GM23338 (cell line): ENCODE data around the gene USH2A. TPM values are rescaled to one million over a fixed set of nuclear protein-coding genes. Genes with fewer than 3 reads are reported as not detected.
A peak's percentile ranks its signal among the peaks of the same experiment; 100 is the strongest.

Source experiments
- ATAC-seq: fragments of 200-7000 bp; cut with Tn5 transposase; 3 replicates; pipeline ENCODE4 v1.9.1; 2020
- DNase-seq: peaks from one replicate; pipeline ENCODE4 v3.0.0-alpha.2; 2015; ENCODE audit warnings: low spot score
- H2AFZ ChIP-seq: fragments of 200-600 bp; sonication (generic); 2 replicates; pipeline ENCODE4 v1.8.0; 2016; ENCODE audit warnings: antibody characterized with exemption, mild to moderate bottlenecking, moderate library complexity
- H3F3A ChIP-seq: fragments of 200-600 bp; sonication (generic); replicated peaks from 2 replicates; pipeline ENCODE4 v1.8.0; 2017; ENCODE audit warnings: antibody characterized with exemption, mixed run types, low read depth
- H3K27ac ChIP-seq: fragments of 200-600 bp; sonication (generic); 2 replicates; pipeline ENCODE4 v1.6.1; 2016; ENCODE audit warnings: low read depth
- H3K27me3 ChIP-seq: fragments of 200-600 bp; sonication (generic); 2 replicates; pipeline ENCODE4 v1.8.0; 2016; ENCODE audit warnings: mild to moderate bottlenecking, mixed run types, moderate library complexity; ENCODE audit not compliant: insufficient read depth
- H3K36me3 ChIP-seq: fragments of 200-600 bp; sonication (generic); 2 replicates; pipeline ENCODE4 v1.8.0; 2016; ENCODE audit warnings: mild to moderate bottlenecking; ENCODE audit not compliant: insufficient read depth
- H3K4me1 ChIP-seq: fragments of 200-600 bp; sonication (generic); 2 replicates; pipeline ENCODE4 v1.8.0; 2016; ENCODE audit warnings: mild to moderate bottlenecking, moderate library complexity; ENCODE audit not compliant: insufficient read depth
- H3K4me2 ChIP-seq: fragments of 200-600 bp; sonication (generic); 2 replicates; pipeline ENCODE4 v1.7.1; 2017; ENCODE audit warnings: mixed run types
- H3K4me3 ChIP-seq: fragments of 200-600 bp; sonication (generic); 2 replicates; pipeline ENCODE4 v1.6.1; 2016; ENCODE audit warnings: mixed run types
- H3K79me2 ChIP-seq: fragments of 200-600 bp; sonication (generic); replicated peaks from 2 replicates; pipeline ENCODE4 v1.8.0; 2017; ENCODE audit warnings: mild to moderate bottlenecking; ENCODE audit not compliant: insufficient read depth
- H3K9me2 ChIP-seq: fragments of 200-600 bp; sonication (generic); 2 replicates; pipeline ENCODE4 v1.8.0; 2017; ENCODE audit not compliant: insufficient read depth
- H4K20me1 ChIP-seq: fragments of 200-600 bp; sonication (generic); replicated peaks from 2 replicates; pipeline ENCODE4 v1.8.0; 2017; ENCODE audit warnings: mild to moderate bottlenecking; ENCODE audit not compliant: insufficient read depth
- H3K27ac Mint-ChIP-seq: 2 replicates; pipeline ENCODE4 v1.8.0; 2020; ENCODE audit warnings: inconsistent platforms, mild to moderate bottlenecking, moderate library complexity, mixed read lengths
- H3K27me3 Mint-ChIP-seq: 3 replicates; pipeline ENCODE4 v1.8.0; 2022; ENCODE audit warnings: low read depth, mild to moderate bottlenecking, moderate library complexity, mixed read lengths, inconsistent platforms; ENCODE audit not compliant: insufficient read depth, poor library complexity
- H3K36me3 Mint-ChIP-seq: 3 replicates; pipeline ENCODE4 v1.8.0; 2021; ENCODE audit warnings: low read depth, mild to moderate bottlenecking, inconsistent platforms, moderate library complexity, mixed read lengths
- H3K4me1 Mint-ChIP-seq: 3 replicates; pipeline ENCODE4 v1.8.0; 2020; ENCODE audit warnings: mild to moderate bottlenecking, inconsistent platforms, mixed read lengths
- H3K4me3 Mint-ChIP-seq: 3 replicates; pipeline ENCODE4 v1.8.0; 2021; ENCODE audit warnings: moderate library complexity, mild to moderate bottlenecking, inconsistent platforms, mixed read lengths
- H3K9me3 Mint-ChIP-seq: 3 replicates; pipeline ENCODE4 v1.8.0; 2020; ENCODE audit warnings: moderate library complexity, mild to moderate bottlenecking, inconsistent platforms, mixed read lengths
- CREB1 ChIP-seq: fragments of 250-450 bp; sonication (Bioruptor Pico); IDR thresholded peaks from 2 replicates; pipeline ENCODE4 v1.5.0; 2020; ENCODE audit warnings: low read depth, mild to moderate bottlenecking, moderate library complexity
- ETS1 ChIP-seq: IDR thresholded peaks from 2 replicates; pipeline ENCODE4 v1.6.1; 2016; ENCODE audit warnings: antibody characterized with exemption
- EZH2 ChIP-seq: fragments of 200-600 bp; sonication (generic); IDR thresholded peaks from one replicate; pipeline ENCODE4 v1.8.0; 2017; ENCODE audit warnings: antibody characterized with exemption, mild to moderate bottlenecking, low read depth; ENCODE audit not compliant: unreplicated experiment
- EZH2phosphoT487 ChIP-seq: fragments of 200-600 bp; sonication (generic); IDR thresholded peaks from one replicate; pipeline ENCODE4 v1.8.1; 2018; ENCODE audit warnings: antibody characterized with exemption; ENCODE audit not compliant: unreplicated experiment
- JUNB ChIP-seq: IDR thresholded peaks from one replicate; pipeline ENCODE4 v1.6.1; 2016; ENCODE audit warnings: antibody characterized with exemption; ENCODE audit not compliant: unreplicated experiment
- NANOG ChIP-seq: IDR thresholded peaks from 2 replicates; pipeline ENCODE4 v1.6.1; 2016; ENCODE audit warnings: antibody characterized with exemption, borderline replicate concordance
- POLR2AphosphoS5 ChIP-seq: IDR thresholded peaks from 2 replicates; pipeline ENCODE4 v1.6.1; 2016; ENCODE audit warnings: antibody characterized with exemption, low read depth
- STAT1 ChIP-seq: IDR thresholded peaks from one replicate; pipeline ENCODE4 v1.6.1; 2016; ENCODE audit warnings: antibody characterized with exemption; ENCODE audit not compliant: unreplicated experiment
- ZNF114 ChIP-seq: fragments of 250-450 bp; sonication (Bioruptor Pico); IDR thresholded peaks from 2 replicates; pipeline ENCODE4 v1.5.0; 2020; ENCODE audit warnings: mild to moderate bottlenecking, moderate library complexity
- ZNF331 ChIP-seq: fragments of 250-450 bp; sonication (Bioruptor Pico); IDR thresholded peaks from 2 replicates; pipeline ENCODE4 v1.5.0; 2020; ENCODE audit warnings: low read depth, mild to moderate bottlenecking, moderate library complexity
- polyA plus RNA-seq: library from polyadenylated mRNA; unstranded; fragments of >200 nt; fragmentation: Nextera tagmentation; extraction: Ambion mirVana; gene quantifications from 2 replicates; pipeline ENCODE4 v1.2.1, GENCODE V29; 2016
- total RNA-seq: library from RNA; depleted of rRNA; stranded (reverse); fragments of >200 nt; shearing (Covaris generic); gene quantifications from 2 replicates; pipeline ENCODE4 v1.2.3, GENCODE V29; 2014
- TF ChIP-seq, protein P1 (sequence below): fragments of 250-450 bp; sonication (Bioruptor Pico); IDR thresholded peaks from 2 replicates; pipeline ENCODE4 v1.5.0; 2020; ENCODE audit warnings: mild to moderate bottlenecking, moderate library complexity
- TF ChIP-seq, protein P2 (sequence below): IDR thresholded peaks from one replicate; pipeline ENCODE4 v1.6.1; 2018; ENCODE audit warnings: antibody characterized with exemption; ENCODE audit not compliant: unreplicated experiment
- TF ChIP-seq, protein P3 (sequence below), 2 experiments: fragments of 200-600 bp in 1 of 2; sonication (generic) in 1 of 2; conservative IDR thresholded peaks; 2 replicates each; pipeline versions ENCODE4 v1.5.1 to v1.6.1; 2016 to 2017; ENCODE audit warnings: antibody characterized with exemption in 2 of 2, low read depth in 2 of 2, mild to moderate bottlenecking in 2 of 2, moderate library complexity in 1 of 2

Gene USH2A
- total and polyA plus RNA-seq, 2 experiments from 2014 or later: 0.03 TPM

GRCh38 chr1:215665215-215665614 lies 758.0 kb downstream of the USH2A start:
- Histone ChIP-seq H3K4me2 (no peak overlapping the region), H3K27me3 (no peaks in the 10 kb centered on the region), H3K36me3 (no peaks in the 10 kb centered on the region), H3K27ac (no peak overlapping the region), H3K4me1 (peaks cover 28% of the 10 kb centered on the region), H3K9me2 (peaks cover 2% of the 10 kb centered on the region), H3F3A (no peaks in the 10 kb centered on the region), H2AFZ (peak overlapping the region; percentile 30; the same call in 1 of the 2 replicates), H4K20me1 (no peaks in the 10 kb centered on the region), H3K79me2 (no peaks in the 10 kb centered on the region), H3K4me3 (no peak overlapping the region)
- Mint-ChIP-seq H3K4me3 (no peak overlapping the region), H3K36me3 (no peaks in the 10 kb centered on the region), H3K4me1 (peaks cover 44% of the 10 kb centered on the region), H3K27me3 (peaks cover 4% of the 10 kb centered on the region), H3K27ac (no peak overlapping the region), H3K9me3 (no peaks in the 10 kb centered on the region)
- TF ChIP-seq POLR2AphosphoS5 (no peak), NANOG (no peak), ETS1 (no peak), ZNF331 (CRISPR knock-in tag) (no peak), CREB1 (CRISPR knock-in tag) (no peak), EZH2phosphoT487 (no peak), ZNF114 (CRISPR knock-in tag) (no peak), STAT1 (no peak), EZH2 (no peak), JUNB (no peak)
- TF ChIP-seq, protein P1, sequence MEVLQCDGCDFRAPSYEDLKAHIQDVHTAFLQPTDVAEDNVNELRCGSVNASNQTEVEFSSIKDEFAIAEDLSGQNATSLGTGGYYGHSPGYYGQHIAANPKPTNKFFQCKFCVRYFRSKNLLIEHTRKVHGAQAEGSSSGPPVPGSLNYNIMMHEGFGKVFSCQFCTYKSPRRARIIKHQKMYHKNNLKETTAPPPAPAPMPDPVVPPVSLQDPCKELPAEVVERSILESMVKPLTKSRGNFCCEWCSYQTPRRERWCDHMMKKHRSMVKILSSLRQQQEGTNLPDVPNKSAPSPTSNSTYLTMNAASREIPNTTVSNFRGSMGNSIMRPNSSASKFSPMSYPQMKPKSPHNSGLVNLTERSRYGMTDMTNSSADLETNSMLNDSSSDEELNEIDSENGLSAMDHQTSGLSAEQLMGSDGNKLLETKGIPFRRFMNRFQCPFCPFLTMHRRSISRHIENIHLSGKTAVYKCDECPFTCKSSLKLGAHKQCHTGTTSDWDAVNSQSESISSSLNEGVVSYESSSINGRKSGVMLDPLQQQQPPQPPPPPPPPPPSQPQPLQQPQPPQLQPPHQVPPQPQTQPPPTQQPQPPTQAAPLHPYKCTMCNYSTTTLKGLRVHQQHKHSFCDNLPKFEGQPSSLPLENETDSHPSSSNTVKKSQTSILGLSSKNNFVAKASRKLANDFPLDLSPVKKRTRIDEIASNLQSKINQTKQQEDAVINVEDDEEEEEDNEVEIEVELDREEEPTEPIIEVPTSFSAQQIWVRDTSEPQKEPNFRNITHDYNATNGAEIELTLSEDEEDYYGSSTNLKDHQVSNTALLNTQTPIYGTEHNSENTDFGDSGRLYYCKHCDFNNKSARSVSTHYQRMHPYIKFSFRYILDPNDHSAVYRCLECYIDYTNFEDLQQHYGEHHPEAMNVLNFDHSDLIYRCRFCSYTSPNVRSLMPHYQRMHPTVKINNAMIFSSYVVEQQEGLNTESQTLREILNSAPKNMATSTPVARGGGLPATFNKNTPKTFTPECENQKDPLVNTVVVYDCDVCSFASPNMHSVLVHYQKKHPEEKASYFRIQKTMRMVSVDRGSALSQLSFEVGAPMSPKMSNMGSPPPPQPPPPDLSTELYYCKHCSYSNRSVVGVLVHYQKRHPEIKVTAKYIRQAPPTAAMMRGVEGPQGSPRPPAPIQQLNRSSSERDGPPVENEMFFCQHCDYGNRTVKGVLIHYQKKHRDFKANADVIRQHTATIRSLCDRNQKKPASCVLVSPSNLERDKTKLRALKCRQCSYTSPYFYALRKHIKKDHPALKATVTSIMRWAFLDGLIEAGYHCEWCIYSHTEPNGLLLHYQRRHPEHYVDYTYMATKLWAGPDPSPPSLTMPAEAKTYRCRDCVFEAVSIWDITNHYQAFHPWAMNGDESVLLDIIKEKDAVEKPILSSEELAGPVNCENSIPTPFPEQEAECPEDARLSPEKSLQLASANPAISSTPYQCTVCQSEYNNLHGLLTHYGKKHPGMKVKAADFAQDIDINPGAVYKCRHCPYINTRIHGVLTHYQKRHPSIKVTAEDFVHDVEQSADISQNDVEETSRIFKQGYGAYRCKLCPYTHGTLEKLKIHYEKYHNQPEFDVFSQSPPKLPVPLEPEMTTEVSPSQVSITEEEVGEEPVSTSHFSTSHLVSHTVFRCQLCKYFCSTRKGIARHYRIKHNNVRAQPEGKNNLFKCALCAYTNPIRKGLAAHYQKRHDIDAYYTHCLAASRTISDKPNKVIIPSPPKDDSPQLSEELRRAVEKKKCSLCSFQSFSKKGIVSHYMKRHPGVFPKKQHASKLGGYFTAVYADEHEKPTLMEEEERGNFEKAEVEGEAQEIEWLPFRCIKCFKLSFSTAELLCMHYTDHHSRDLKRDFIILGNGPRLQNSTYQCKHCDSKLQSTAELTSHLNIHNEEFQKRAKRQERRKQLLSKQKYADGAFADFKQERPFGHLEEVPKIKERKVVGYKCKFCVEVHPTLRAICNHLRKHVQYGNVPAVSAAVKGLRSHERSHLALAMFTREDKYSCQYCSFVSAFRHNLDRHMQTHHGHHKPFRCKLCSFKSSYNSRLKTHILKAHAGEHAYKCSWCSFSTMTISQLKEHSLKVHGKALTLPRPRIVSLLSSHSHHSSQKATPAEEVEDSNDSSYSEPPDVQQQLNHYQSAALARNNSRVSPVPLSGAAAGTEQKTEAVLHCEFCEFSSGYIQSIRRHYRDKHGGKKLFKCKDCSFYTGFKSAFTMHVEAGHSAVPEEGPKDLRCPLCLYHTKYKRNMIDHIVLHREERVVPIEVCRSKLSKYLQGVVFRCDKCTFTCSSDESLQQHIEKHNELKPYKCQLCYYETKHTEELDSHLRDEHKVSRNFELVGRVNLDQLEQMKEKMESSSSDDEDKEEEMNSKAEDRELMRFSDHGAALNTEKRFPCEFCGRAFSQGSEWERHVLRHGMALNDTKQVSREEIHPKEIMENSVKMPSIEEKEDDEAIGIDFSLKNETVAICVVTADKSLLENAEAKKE (CRISPR knock-in tag): no peak
- TF ChIP-seq, protein P2, sequence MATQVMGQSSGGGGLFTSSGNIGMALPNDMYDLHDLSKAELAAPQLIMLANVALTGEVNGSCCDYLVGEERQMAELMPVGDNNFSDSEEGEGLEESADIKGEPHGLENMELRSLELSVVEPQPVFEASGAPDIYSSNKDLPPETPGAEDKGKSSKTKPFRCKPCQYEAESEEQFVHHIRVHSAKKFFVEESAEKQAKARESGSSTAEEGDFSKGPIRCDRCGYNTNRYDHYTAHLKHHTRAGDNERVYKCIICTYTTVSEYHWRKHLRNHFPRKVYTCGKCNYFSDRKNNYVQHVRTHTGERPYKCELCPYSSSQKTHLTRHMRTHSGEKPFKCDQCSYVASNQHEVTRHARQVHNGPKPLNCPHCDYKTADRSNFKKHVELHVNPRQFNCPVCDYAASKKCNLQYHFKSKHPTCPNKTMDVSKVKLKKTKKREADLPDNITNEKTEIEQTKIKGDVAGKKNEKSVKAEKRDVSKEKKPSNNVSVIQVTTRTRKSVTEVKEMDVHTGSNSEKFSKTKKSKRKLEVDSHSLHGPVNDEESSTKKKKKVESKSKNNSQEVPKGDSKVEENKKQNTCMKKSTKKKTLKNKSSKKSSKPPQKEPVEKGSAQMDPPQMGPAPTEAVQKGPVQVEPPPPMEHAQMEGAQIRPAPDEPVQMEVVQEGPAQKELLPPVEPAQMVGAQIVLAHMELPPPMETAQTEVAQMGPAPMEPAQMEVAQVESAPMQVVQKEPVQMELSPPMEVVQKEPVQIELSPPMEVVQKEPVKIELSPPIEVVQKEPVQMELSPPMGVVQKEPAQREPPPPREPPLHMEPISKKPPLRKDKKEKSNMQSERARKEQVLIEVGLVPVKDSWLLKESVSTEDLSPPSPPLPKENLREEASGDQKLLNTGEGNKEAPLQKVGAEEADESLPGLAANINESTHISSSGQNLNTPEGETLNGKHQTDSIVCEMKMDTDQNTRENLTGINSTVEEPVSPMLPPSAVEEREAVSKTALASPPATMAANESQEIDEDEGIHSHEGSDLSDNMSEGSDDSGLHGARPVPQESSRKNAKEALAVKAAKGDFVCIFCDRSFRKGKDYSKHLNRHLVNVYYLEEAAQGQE: no peak
- TF ChIP-seq, protein P3, sequence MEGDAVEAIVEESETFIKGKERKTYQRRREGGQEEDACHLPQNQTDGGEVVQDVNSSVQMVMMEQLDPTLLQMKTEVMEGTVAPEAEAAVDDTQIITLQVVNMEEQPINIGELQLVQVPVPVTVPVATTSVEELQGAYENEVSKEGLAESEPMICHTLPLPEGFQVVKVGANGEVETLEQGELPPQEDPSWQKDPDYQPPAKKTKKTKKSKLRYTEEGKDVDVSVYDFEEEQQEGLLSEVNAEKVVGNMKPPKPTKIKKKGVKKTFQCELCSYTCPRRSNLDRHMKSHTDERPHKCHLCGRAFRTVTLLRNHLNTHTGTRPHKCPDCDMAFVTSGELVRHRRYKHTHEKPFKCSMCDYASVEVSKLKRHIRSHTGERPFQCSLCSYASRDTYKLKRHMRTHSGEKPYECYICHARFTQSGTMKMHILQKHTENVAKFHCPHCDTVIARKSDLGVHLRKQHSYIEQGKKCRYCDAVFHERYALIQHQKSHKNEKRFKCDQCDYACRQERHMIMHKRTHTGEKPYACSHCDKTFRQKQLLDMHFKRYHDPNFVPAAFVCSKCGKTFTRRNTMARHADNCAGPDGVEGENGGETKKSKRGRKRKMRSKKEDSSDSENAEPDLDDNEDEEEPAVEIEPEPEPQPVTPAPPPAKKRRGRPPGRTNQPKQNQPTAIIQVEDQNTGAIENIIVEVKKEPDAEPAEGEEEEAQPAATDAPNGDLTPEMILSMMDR (conservative IDR thresholded peaks at IDR 0.05; ENCODE audit: low read depth in 2 of 2): no peak
- no peak for DNase-seq
- no peak; the same call in 2 of the 3 replicates for ATAC-seq
